ENCODE measurements around the gene MAGT1.
A peak's percentile ranks its signal among the peaks of the same experiment; 100 is the strongest.
"Not testable (repeated sequence)": the region's sequence is repeated elsewhere in the genome, so short reads cannot be mapped to it uniquely, and the experiment has no call there.

MAGT1 gene

GRCh38 chrX:77894921-77895886 is at the start of gene MAGT1:
Gene MAGT1 (minus strand): TSS chrX:77895435. CDS start chrX:77895410, 25 bp downstream.
- DNase-seq, result peak; percentile 82 to 88

GRCh38 chrX:77945031-77945430 is 49.8 kb upstream of the MAGT1 start:
- not testable (repeated sequence) for DNase-seq

GRCh38 chrX:77938083-77938680 is 42.9 kb upstream of the MAGT1 start:
- DNase-seq, result no peak

- no peak for DNase-seq
Observed at GRCh38 chrX:77937291-77937690, 42.1 kb upstream of the MAGT1 start.

- DNase-seq, result no peak
Observed at GRCh38 chrX:77936299-77936698, 41.1 kb upstream of the MAGT1 start.

- no peak for DNase-seq
Observed at GRCh38 chrX:77935886-77936285, 40.7 kb upstream of the MAGT1 start.

- DNase-seq, result no peak
Observed at GRCh38 chrX:77930581-77930980, 35.3 kb upstream of the MAGT1 start.

- DNase-seq, result no peak
Observed at GRCh38 chrX:77925764-77926163, 30.5 kb upstream of the MAGT1 start.

- DNase-seq, result no peak
Observed at GRCh38 chrX:77924320-77924859, 29.2 kb upstream of the MAGT1 start.

GRCh38 chrX:77922787-77923186 is 27.6 kb upstream of the MAGT1 start:
- DNase-seq, result no peak

- DNase-seq, result not testable (repeated sequence)
Observed at GRCh38 chrX:77919370-77919769, 24.1 kb upstream of the MAGT1 start.

- DNase-seq, result no peak
Observed at GRCh38 chrX:77918568-77918967, 23.3 kb upstream of the MAGT1 start.

- no peak for DNase-seq
Observed at GRCh38 chrX:77917294-77917933, 22.2 kb upstream of the MAGT1 start.

- peak; percentile 90 to 93 for DNase-seq
Observed at GRCh38 chrX:77910108-77910840, 15.0 kb upstream of the MAGT1 start, which contains the start of gene ATP7A. Gene ATP7A (plus strand): TSS chrX:77910693. CDS start chrX:77971642, 60,949 bp downstream.

GRCh38 chrX:77901506-77901905 is 6.3 kb upstream of the MAGT1 start:
- no peak for DNase-seq

GRCh38 chrX:77900688-77901087 is 5.5 kb upstream of the MAGT1 start:
- no peak for DNase-seq

GRCh38 chrX:77899081-77899828 is 4.0 kb upstream of the MAGT1 start, which contains the start of gene COX7B:
Gene COX7B (plus strand): TSS chrX:77899468. CDS start chrX:77899554, 86 bp downstream.
- DNase-seq, result peak; percentile 39 to 42

- no peak for DNase-seq
Observed at GRCh38 chrX:77893713-77894112, 1.5 kb downstream of the MAGT1 start.

- DNase-seq, result no peak
Observed at GRCh38 chrX:77892887-77893286, 2.3 kb downstream of the MAGT1 start.

- not testable (repeated sequence) for DNase-seq
Observed at GRCh38 chrX:77881418-77881817, 13.8 kb downstream of the MAGT1 start.

- DNase-seq, result no peak
Observed at GRCh38 chrX:77875372-77875771, 19.9 kb downstream of the MAGT1 start.

GRCh38 chrX:77831544-77831943 is 63.7 kb downstream of the MAGT1 start:
- DNase-seq, result not testable (repeated sequence)
